NCI-H1417 (cell line): Measurements from ENCODE around the gene MPHOSPH10.
"Not testable (repeated sequence)": the region's sequence is repeated elsewhere in the genome, so short reads cannot be mapped to it uniquely, and the experiment has no call there.

Experiments used
- DNase-seq, 3 experiments: peaks; one replicate each; lab custom pipeline; 2025; lab: John Stamatoyannopoulos, UW

MPHOSPH10 gene

DNA sequence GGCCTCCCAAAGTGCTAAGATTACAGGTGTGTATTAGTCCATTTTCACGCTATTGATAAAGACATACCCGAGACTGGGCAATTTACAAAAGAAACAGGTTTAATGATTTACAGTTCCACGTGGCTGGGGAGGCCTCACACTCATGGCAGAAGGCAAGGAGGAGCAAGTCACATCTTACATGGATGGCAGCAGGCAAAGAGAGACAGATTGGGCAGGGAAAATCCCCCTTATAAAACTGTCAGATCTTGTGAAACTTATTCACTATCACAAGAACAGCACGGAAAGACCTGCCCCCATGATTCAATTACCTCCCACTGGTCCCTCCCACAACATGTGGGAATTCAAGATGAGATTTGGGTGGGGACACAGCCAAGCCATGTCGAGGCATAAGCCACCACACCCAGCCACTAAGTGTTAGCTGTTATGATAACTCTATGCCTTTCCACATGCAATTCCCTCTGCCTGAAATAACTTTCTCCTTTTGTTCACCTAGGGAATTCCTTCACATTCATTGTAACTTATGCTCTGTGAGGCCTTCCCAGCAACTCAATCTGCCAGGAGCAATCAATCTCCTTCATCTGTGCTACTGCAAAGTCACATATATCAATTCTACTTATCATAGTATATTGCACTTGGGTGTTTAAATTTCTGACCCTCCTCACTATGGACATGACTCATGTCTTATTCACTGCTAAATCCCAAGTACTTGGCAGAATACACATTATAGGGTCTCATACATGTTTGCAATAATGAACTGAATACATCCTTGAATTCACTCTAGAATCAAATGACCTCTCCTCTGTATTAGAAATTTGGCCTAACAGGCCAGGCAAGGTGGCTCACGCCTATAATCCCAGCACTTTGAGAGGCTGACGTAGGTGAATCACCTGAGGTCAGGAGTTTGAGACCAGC lies 7.8 kb upstream of the MPHOSPH10 start:
- no peak for DNase-seq

DNA sequence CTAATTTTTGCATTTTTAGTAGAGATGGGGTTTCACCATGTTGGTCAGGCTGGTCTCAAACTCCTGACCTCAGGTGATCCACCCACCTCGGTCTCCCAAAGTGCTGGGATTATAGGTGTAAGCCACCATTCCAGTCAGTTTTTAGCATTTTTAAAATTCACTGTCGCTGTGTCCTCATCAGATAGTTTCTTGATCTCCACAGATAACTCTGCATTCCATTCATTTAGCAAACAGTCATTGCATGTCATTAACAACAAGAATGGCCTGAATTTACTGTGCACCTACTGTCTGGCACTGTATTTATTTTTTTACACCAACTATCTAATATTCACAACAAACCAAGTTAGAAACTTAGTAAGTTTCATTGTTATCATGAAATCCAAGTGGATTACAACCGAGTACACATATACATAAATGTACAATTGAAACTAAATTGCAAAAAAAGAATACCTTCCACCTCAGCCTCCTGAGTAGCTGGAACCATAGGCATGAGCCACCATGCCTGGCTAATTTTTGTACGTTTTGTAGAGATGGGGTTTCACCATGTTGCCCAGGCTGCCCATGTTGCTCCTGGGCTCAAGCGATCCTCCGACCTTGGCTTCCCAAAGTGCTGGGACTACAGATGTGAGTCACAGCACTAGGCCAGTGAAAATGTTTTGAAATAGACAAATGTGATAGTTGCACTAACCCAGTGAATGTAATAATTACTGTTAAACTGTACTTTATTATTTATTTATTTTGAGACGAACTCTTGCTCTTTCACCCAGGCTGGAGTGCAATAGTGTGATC lies 4.7 kb upstream of the MPHOSPH10 start:
- DNase-seq, result no peak

DNA sequence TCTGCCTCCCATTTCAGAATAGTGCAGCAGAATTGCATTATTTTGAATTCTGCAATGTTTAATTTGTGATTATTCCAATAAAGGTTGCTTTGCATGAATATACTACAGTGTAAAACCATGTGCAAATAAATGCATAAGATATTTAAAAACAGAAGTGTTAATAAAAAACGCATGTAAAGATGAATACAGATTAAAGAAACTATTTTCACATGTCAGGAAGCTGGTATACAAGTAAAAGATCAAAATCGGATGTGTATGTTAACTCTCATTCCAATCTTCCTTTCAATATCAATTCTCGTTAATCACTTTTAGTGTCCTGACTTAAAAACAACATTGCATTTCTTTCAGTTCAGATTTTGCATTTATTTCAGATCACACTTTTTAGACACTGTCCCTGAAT lies 3.5 kb upstream of the MPHOSPH10 start:
- no peak for DNase-seq

DNA sequence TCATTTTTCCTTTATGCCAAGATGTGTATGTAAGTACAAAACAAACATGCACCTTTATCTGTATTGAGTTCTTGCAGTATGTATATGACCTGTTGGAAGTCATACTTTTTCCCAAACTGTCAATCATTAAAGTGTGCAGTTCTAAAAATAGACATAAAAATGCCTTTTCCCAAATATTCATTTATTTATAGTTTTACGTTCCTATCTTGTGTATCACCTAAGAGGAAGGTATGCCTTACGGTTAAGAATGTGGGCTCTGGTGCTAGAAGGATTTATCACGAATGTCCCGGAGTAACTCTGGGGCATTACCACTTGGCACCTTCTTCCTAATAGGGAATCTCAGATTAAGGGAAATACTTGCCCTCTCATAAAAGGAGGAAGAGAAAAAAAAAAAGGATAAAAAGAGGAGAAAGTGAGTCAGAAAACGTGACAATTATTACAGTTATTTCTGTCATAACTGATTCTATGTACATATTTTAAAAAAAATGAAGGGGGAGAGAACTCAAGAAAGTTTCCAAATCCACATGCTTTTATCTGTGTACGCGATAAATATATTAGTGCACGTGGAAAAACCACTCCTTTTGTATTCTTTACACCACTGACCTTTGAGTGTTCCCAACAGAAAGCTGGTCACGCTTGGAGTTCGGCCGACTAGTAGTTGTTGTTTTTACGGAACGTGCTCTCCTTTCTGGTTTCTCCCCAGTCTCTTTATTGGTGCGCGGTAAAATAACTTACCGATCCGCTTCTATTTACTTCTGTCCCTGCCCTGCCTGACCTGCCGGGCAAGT lies 1.1 kb upstream of the MPHOSPH10 start:
- DNase-seq, result peak in 2 of 3 experiments; percentile 44 to 53

DNA sequence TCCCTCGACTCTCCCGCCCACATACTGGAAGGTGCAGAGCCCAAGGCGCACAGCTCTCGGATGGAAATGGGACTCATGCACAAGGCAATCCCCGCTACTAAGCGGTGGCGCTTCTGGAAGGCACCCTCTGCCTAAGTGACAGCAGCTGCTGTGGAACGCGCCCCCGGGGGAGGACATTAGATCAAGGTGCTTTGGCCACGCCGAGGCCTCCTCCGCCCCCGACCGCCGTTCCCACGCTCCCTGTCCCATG lies 607 bp upstream of the MPHOSPH10 start:
- peak; percentile 44 to 94 (median 94) for DNase-seq

DNA sequence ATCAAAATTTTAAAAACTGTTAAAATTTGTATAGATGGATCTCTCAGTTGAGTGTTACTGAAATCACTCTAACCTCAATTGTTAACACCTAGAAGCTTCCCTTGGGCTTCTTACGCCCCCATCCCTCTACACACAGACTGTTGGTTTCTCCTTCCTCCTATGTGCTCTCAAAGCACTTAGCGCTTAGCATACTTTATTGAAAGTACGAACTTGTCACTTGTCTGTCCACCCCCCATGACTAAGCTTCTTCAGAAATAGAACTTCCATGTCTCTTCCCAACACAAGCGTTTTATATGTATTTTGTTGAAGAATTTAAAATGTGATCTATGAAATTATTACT lies 441 bp downstream of the MPHOSPH10 start:
- DNase-seq, result peak in 2 of 3 experiments; percentile 3 to 73

DNA sequence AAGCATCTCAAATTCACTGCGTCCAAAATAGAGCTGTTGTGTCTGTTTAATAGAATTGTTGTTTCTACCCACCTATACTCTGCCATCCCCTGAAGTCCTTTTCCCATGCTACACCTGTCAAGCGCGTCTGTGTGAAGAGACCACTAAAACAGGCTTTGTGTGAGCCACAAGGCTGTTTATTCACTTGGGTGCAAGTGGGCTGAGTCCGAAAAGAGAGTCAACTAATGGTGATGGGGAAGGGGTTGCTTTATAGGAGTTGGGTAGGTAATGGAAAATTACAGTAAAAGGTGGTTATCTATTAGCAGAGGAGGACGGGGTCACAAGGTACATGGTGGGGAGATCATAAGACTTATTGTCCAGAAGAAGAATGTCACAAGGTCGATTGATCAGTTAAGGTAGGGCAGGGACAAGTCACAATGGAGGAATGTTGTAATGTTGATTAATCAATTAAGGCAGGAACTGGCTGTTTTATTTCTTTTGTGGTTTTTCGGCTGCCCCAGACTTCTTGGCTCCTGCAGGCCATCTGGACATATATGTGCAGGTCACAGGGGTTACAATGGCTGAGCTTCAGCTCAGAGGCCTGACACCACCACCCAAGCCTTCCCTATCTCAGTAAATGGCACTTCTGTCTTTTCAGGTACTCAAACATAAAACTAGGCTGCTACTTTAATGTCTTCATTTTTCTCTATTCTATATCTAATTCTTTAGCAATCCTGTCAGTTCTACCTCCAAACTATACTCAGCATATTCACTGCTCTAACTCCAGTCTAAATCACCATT lies 1.1 kb downstream of the MPHOSPH10 start:
- not testable (repeated sequence) for DNase-seq

DNA sequence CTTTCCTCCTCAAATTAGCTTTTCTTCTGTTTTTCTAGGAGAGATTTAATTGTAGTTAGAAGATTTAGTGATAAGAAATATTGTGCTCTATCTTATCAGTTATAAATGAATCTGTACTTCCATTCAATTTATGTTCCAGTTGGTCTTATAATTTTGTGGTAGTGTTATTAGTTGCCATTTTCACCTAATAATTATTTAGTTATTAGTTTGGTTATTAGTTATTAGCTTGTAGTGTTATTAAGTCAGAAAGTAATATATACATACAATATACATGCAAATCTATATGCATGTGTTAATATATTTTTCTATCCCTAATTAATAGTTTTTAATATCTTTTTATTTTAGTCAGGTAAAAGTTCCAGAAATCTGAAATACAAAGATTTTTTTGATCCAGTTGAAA lies 3.2 kb downstream of the MPHOSPH10 start:
- DNase-seq, result no peak

DNA sequence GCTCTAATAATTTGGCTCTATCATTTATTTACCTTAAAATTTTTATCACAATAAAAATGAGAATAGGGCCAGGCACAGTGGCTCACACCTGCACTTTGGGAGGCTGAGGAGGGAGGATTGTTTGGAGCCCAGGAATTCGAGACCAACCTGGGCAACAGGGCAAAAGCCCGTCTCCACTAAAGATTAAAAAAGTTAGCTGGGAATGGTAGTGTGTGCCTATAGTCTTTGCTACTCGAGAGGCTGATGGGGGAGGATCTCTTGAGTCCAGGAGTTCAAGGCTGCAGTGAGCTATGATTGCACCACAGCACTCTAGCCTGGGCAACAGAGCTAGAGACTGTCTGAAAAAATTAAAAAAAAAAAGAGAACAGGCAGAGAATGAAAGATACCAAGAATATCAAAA lies 5.7 kb downstream of the MPHOSPH10 start:
- DNase-seq, result no peak

DNA sequence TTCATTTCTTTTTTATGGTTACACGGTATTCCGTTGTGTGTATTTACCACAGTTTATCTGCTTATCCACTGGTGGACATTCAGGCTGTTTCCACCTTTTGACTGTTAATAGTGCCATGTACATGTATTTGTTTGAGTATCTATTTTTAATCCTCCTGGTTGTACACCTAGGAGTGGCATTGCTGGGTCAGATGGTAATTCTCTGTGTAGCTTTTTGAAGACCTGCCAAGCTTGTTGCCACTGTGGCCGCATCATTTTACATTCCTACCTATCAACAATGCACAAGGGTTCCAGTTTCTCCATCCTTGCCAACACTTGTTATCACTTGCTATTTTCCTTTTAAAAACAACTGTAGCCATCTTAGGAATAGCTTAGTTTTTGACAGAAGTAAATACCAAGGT lies 13.3 kb downstream of the MPHOSPH10 start:
- no peak for DNase-seq

DNA sequence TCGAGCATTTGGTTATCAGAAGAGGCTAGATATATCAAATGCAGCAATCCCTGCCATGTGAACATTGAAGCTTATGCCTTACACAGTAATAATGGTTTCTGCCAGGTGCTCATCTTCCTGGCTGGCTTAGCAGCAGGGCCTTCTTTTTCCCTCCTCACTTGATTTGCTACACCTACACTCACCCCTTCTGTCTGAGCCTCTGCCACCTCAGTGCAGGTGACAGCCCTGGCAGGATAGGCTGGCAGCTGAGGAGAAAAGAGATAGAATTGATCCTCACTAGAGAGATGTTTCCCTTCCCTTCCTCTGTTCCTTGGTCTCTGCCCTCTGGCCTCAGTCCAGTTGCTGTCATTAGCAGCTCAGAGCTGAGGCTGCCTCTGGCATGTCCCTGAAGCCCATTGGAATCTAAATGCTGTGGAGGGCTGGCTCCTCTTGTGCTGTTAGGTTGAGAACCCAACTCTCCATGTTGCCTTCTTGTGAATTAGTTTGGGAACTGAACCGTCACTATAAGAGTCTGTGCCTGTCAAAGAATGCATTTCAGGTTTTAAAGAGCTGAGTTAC lies 18.2 kb downstream of the MPHOSPH10 start:
- no peak for DNase-seq

DNA sequence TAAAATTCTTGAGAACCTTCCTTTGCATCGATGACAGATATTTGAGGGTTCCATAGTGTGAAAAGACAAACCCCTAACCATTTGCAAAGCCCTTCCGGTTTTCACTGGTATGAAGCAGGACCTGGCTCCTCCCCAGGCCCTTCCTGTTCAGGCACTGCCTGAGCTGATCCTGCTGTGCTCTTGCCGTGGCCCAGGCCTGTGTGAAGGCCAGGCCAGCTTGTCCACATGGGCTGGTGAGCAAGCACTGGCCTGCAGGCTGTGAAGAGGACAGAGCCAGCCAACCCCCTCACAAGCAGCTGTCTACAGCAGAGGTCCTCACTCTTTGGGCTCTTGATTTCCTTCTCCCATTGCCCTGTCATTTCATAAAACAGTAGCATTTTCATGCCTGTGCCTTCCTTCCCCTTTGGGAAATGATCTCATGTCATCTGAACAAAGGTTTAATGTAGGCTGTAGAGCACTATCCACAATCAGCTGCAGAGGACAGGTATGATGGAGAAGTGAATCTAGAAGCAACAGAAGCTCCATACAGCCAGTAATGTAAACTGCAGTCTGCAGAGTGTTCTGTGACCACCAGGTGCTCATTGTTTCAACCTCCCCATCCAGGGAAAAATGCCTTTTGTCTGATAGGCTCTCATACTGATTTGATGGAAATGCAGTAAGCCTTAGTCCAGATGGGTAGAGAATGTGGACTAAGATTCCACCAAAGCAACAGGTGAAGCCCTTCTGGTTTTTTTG lies 19.8 kb downstream of the MPHOSPH10 start:
- DNase-seq, result no peak

DNA sequence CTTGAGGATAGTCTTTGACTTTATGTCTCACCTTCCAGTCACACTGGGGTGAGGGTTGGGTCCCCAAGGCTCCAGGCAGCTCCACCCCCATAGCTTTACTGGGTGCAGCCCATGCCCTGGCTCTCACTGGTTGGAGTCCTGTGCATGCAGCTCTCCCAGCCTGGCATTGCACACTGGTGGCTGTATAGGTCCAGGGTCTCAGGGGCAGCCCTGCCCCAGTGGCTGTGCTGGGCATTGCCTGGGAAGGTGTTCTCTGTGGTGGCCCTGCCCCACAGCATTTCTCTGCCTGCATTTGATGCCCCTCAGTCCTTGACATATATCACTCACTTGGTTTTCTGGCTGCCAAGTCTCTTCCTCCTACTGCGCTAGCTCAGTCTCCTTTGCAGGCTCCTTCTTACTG lies 21.2 kb downstream of the MPHOSPH10 start:
- no peak for DNase-seq

DNA sequence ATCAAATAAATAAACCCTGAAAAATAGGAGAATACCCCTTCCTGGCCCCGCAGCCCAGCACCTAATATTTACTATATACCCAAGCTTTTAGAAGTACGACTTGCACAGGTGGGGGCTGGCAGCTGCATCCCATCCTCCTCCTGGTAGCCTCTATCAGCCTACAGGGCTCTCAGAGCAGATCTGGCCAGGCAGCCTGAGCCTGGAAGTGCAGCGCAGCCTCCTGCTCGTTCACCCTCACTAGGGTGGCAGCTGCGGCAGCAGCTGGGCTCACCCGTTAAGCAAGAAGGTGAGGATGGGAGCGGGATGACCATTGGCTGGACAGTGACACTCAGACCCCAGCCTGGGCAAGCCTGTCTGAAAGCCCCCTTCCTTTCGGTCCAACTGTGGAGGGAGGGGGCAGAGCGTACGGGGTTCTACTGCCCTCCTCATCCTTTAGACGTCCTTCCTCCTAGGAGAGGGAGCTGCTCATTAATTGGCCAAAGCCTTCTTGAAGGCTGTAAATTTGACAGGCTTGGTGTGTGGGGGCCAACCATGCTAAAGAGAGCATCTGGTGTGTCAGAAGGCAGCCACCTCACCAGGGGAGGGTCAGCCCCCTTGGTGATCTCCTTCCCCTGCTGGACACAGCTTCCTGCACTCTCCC lies 23.3 kb downstream of the MPHOSPH10 start:
- DNase-seq, result peak in 1 of 3 experiments; percentile 33

DNA sequence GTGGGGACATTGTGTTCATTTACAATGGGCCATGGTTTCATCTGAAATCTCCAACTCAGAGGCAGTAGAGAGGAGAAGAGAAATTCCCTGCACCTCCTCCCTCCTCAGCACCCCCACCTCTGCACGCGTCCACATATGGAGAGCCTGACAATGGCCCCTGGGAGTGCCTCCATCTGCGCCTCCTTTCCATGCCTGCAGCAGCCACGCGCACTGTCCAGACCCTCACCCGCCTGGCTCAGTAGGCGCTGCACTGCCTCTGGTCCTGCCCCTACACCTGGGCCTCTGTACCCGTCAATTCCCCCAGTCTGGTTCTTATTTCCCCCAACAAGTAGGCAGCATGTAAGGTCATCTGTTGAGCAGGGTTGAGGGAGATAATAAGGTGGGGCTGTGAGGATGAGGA lies 23.8 kb downstream of the MPHOSPH10 start:
- no peak for DNase-seq

DNA sequence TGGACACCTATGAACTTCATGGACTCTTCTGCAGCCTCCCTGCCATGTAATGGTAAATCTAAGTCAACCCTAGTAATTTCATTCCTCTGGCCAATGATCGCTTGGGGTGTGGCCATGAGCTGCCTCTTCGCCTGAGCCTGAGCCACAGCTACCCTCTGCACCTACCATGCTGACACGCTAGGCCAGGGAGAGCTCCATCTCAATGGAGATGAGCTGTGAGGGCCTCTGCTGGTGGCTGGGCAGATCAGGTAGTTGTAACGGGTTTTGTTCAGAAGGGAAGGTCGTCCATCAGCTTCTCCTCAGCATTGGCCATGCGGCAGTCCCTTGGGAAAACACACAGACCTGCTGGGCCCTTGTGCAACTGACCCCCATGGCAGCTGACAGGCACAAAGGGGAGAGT lies 24.4 kb downstream of the MPHOSPH10 start:
- no peak for DNase-seq

DNA sequence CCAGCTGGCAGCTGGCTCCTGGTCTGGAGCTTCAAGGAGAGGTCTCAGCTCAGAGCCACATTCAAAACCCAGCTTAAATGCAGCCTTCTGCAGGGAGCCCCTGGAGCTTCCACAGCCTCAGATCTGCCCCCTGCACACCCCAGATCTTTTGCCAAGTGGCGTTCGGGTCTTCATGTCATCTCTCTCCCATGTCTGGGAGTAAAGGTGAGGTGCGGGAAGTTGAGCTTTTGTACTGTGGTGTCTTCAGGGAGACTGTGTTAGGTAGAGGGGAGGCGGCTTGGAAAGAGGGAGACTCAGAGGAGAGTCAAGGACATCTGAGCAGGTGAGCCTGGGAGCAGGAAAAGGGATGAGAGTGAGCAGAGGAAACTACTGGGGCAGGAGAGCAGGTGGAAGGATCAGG lies 25.4 kb downstream of the MPHOSPH10 start:
- DNase-seq, result no peak

DNA sequence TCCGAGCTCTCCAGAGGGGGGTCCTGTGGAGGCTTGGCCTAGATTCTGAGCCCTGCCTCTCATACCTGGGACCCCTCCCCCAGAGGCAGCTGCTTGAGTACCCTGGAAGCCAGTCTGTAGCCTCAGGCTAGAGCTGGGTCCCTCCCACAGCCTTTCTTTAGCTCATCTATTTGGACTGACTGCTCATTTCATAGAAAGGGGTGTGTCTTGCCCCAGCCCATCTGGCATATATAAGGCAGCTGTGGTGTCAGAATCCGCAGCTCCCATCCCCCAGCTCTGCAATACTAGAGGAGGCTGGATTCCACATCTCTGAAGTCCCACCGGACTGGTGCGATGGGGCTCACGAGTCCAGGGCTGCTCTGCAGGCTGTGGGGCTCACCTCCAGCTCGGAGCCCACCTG lies 26.1 kb downstream of the MPHOSPH10 start:
- DNase-seq, result peak in 2 of 3 experiments; percentile 91 to 97

DNA sequence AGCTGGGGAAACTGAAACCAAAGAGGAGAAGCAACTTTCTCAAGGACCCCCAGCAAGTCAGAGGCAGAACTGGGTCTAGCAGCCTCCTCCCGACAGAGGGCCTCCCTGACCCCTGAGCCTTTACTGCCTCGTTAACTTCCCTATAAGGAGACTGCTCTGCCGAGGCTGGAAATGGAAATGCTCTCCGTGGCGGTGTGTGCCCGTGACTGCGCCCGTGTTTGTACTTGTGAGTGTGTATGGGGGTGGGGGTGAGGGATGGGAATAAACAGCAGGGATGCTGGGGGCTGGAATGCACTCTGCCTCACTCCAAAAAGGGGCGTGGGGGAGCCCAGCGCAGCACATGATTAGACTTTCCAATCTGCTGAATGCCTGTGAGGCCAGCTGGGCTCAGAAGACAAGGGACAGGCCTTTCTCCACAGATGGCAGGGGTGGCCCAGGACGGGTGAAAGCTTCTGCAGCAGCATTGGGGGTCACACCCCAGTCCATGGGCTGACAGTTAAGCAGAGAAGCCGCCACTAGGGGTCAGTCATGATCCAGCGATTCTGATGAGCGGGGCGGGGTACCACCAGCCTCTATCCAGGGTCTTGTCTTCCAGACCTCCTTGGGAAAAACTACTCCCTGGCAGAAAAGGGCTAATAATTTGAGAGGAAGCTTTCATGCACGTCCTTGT lies 26.8 kb downstream of the MPHOSPH10 start:
- DNase-seq, result peak; percentile 44 to 68 (median 63)

DNA sequence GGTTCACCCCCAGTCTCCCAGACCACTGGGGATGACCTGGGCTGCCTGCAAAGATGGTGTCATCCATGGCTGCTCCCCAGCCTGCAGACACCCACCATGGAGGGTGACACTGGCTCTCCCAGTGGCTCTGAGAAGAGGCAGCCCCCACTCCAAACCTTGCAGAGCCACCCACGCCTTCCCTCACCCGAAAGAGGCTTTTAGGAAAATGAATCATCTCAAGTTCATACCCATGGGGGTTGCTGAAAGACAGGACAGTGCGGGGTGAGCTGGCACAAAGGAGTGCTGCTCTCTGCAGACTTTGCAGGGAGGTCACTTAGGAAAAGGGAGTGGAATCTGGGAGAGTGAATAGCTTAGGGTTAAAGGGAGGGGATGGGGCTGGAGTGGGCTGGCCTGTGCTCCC lies 36.4 kb downstream of the MPHOSPH10 start:
- no peak for DNase-seq
